Nephron (organoid): ENCODE results near the gene FLT3.
"Not testable (repeated sequence)": the region's sequence is repeated elsewhere in the genome, so short reads cannot be mapped to it uniquely, and the experiment has no call there.

Experiments
- H3K27ac Mint-ChIP-seq, 3 experiments: 2 replicates each; pipeline ENCODE4 v1.8.0; 2020; ENCODE audit warnings: mixed read lengths in 3 of 3, mild to moderate bottlenecking in 2 of 3, moderate library complexity in 1 of 3
- H3K27me3 Mint-ChIP-seq: 2 replicates; pipeline ENCODE4 v1.8.0; 2021; ENCODE audit warnings: low read depth, mild to moderate bottlenecking, moderate library complexity, mixed read lengths
- H3K36me3 Mint-ChIP-seq: 2 replicates; pipeline ENCODE4 v1.8.0; 2020; ENCODE audit warnings: low read depth, mixed read lengths
- H3K4me1 Mint-ChIP-seq: 2 replicates; pipeline ENCODE4 v1.8.0; 2020; ENCODE audit warnings: mixed read lengths
- H3K4me3 Mint-ChIP-seq, 3 experiments: 2 replicates each; pipeline ENCODE4 v1.8.0; 2020; ENCODE audit warnings: mild to moderate bottlenecking in 3 of 3, mixed read lengths in 3 of 3, moderate library complexity in 2 of 3
- H3K9me3 Mint-ChIP-seq: 2 replicates; pipeline ENCODE4 v1.8.0; 2020; ENCODE audit warnings: mixed read lengths
- CTCF ChIP-seq, 3 experiments: fragments of 200-600 bp; sonication (generic); IDR thresholded peaks; one replicate each; pipeline ENCODE4 v1.5.0; 2021; ENCODE audit warnings: antibody characterized with exemption in 3 of 3; ENCODE audit not compliant: unreplicated experiment in 3 of 3

FLT3 gene

DNA sequence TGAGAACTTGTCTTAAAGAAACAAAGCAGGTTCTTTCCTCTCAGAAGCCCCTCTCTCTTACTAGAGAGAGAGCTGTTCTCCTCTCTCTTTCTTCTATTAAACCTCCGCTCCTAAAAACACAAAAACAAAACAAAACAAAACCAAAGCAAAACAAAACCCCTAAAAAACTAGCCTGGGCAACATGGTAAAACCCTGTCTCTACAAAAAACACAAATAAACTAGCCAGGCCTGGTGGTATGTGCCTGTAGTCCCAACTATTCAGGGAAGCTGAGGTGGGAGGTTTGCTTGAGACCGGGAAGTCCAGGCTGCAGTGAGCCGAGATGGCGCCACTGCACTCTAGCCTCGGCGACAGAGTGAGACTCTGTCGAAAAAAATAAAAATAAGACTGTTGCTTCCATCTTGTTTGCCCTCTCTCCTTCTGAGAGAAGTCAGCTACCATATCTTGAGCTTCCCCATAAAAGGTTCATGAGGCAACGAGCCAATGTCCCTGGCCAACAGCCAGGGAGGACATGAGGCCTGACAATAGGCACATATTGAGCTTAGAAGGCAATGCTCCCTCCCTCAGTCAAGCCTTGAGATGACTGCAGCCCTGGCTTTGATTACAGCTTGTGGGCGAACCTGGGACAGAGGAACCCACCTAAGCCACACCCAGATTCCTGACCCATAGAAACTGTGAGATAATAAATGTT is 17.5 kb upstream of the FLT3 start:
- peaks cover 7% of the 10 kb centered on the region for H3K27me3 Mint-ChIP-seq
- no peaks in the 10 kb centered on the region for H3K36me3 Mint-ChIP-seq
- no peak for TF ChIP-seq CTCF (IDR thresholded peaks at IDR 0.05; ENCODE audit: unreplicated experiment in 3 of 3)
- no peaks in the 10 kb centered on the region for H3K9me3 Mint-ChIP-seq
- peak overlapping the region in 1 of 3 experiments; percentile 49 for H3K27ac Mint-ChIP-seq
- H3K4me3 Mint-ChIP-seq = no peak overlapping the region
- no peaks in the 10 kb centered on the region for H3K4me1 Mint-ChIP-seq

DNA sequence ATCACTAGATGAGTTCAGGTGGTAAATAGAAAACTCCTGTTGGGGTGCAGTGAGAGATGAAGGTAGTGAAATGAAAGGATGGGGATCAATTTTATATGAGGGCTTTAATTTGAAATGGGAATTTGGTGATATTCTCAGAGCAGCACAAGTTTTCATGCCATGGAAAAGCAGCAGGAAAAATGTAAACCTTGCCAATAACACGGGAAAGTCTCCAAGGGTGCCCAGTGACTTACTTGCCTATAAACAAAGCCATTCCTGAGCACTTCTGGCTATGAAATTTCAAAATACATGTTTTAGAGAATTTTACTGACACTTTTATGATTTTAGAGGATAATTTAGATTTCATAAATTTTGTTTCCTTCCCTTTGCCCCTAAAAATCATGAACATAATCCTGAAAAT is 16.4 kb upstream of the FLT3 start:
- H3K36me3 Mint-ChIP-seq = no peaks in the 10 kb centered on the region
- no peak overlapping the region for H3K27ac Mint-ChIP-seq
- H3K9me3 Mint-ChIP-seq = no peaks in the 10 kb centered on the region
- no peak overlapping the region for H3K4me3 Mint-ChIP-seq
- no peak for TF ChIP-seq CTCF (IDR thresholded peaks at IDR 0.05; ENCODE audit: unreplicated experiment in 3 of 3)
- peaks cover 7% of the 10 kb centered on the region for H3K27me3 Mint-ChIP-seq
- no peaks in the 10 kb centered on the region for H3K4me1 Mint-ChIP-seq

- Mint-ChIP-seq H3K9me3 (no peaks in the 10 kb centered on the region), H3K27ac (no peak overlapping the region), H3K27me3 (peaks cover 9% of the 10 kb centered on the region), H3K4me3 (no peak overlapping the region), H3K4me1 (no peaks in the 10 kb centered on the region), H3K36me3 (no peaks in the 10 kb centered on the region)
- no peak for TF ChIP-seq CTCF (IDR thresholded peaks at IDR 0.05; ENCODE audit: unreplicated experiment in 3 of 3)
Observed at GRCh38 chr13:28110414-28110813, 10.0 kb upstream of the FLT3 start.

GRCh38 chr13:28106976-28107375 is 6.6 kb upstream of the FLT3 start:
- Mint-ChIP-seq H3K36me3 (no peaks in the 10 kb centered on the region), H3K27ac (no peak overlapping the region), H3K4me3 (no peak overlapping the region), H3K9me3 (no peaks in the 10 kb centered on the region), H3K4me1 (no peaks in the 10 kb centered on the region), H3K27me3 (peaks cover 40% of the 10 kb centered on the region)
- TF ChIP-seq CTCF (IDR thresholded peaks at IDR 0.05; ENCODE audit: unreplicated experiment in 3 of 3) = no peak

GRCh38 chr13:28101886-28102285 is 1.5 kb upstream of the FLT3 start:
- not testable (repeated sequence) for H3K27ac Mint-ChIP-seq, H3K36me3 Mint-ChIP-seq
- peak overlapping the region in 1 of 3 experiments; percentile 15 for H3K4me3 Mint-ChIP-seq

DNA sequence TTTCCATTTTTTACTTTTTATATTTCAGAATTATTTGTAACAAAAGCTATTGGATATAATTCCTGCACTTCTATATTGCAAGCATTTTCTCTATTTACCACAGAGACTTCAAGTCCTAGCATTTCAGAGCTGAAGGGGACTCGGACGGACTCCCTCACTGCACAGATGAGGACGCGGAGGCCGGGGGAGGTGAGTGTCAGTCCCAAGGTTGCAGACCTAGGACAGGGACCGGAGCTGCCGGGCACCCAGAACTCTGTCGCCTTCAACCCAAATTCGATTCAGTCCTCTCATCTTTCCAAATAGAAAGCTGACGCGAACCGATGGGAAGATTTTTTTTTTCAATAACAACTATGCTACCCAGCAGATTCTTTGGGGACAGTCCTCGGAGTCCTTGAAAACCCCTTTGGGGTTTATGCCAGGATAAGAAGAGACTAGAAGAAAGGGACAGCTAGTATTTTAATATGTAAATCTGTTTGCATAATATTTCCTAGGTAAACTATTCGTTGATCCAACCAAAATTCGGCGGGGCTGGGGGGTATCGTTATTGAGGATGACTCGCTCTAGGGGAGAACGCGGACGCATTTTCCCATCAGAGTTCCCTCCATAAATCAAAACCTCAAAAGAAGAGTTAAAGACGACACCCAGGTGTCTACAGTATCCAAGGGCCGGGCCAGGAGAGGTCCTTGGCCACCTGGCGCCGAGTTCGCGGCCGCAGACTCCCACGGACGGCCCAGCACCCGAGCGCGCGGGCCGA is 803 bp downstream of the FLT3 start:
- no peaks in the 10 kb centered on the region for H3K4me1 Mint-ChIP-seq
- peaks cover 99% of the 10 kb centered on the region for H3K27me3 Mint-ChIP-seq
- H3K4me3 Mint-ChIP-seq = peak overlapping the region; percentile 78 to 80 (median 78)
- H3K27ac Mint-ChIP-seq = no peak overlapping the region
- TF ChIP-seq CTCF (IDR thresholded peaks at IDR 0.05; ENCODE audit: unreplicated experiment in 3 of 3) = no peak
- peaks cover 12% of the 10 kb centered on the region for H3K9me3 Mint-ChIP-seq
- peaks cover 4% of the 10 kb centered on the region for H3K36me3 Mint-ChIP-seq

More at GRCh38 chr13:28101886-28102285, 1.5 kb upstream of the FLT3 start:
- H3K9me3 Mint-ChIP-seq = peaks cover 12% of the 10 kb centered on the region
- not testable (repeated sequence) for H3K4me1 Mint-ChIP-seq
- H3K27me3 Mint-ChIP-seq = peaks cover 82% of the 10 kb centered on the region
